CD4-positive, alpha-beta memory T cell (primary cell): ENCODE measurements around the gene CFAP46. TPM values are rescaled to one million over a fixed set of nuclear protein-coding genes. Genes with fewer than 3 reads are reported as not detected.

Experiments used
- CTCF ChIA-PET: fragments of 350-600 bp; sonication (Branson Sonifier 250); formaldehyde crosslinking; loops from one replicate; lab custom pipeline; 2021; ENCODE audit warnings: inconsistent platforms; ENCODE audit not compliant: partially characterized antibody; lab: Charles Lee
- POLR2A ChIA-PET: fragments of 350-600 bp; sonication (Branson Sonifier 250); formaldehyde crosslinking; loops from one replicate; lab custom pipeline; 2021; ENCODE audit not compliant: partially characterized antibody; lab: Charles Lee
- DNase-seq, 5 donors: peaks; one replicate each; pipeline versions ENCODE4 v3.0.0 to v3.0.0-alpha.2; 2020 to 2022; ENCODE audit warnings: mixed read lengths in 1 of 5
- H3K27ac ChIP-seq: one replicate; pipeline ENCODE4 v1.7.0; 2013; ENCODE audit warnings: low read depth, low read length
- H3K27me3 ChIP-seq: 2 replicates; pipeline ENCODE4 v1.7.0; 2013; ENCODE audit warnings: mild to moderate bottlenecking, low read length, moderate library complexity; ENCODE audit not compliant: insufficient read depth
- H3K36me3 ChIP-seq: 2 replicates; pipeline ENCODE4 v1.7.0; 2013; ENCODE audit warnings: mild to moderate bottlenecking, low read length, moderate library complexity; ENCODE audit not compliant: insufficient read depth
- H3K4me1 ChIP-seq: 2 replicates; pipeline ENCODE4 v1.7.0; 2013; ENCODE audit warnings: mild to moderate bottlenecking, low read length, moderate library complexity; ENCODE audit not compliant: insufficient read depth
- H3K4me3 ChIP-seq, 2 donors: one replicate each; pipeline ENCODE4 v1.7.0; 2013; ENCODE audit warnings: low read length in 2 of 2, mild to moderate bottlenecking in 1 of 2
- H3K9me3 ChIP-seq, 2 donors: one replicate each; pipeline ENCODE4 v1.7.0; 2013; ENCODE audit warnings: low read length in 2 of 2, control low read depth in 1 of 2; ENCODE audit not compliant: control insufficient read depth in 1 of 2
- H3K27ac Mint-ChIP-seq, 7 donors: one replicate each; pipeline ENCODE4 v1.8.0; 2020 to 2021; ENCODE audit warnings: mixed read lengths in 7 of 7, mild to moderate bottlenecking in 6 of 7, inconsistent platforms in 3 of 7, moderate library complexity in 3 of 7
- H3K27me3 Mint-ChIP-seq, 2 donors: one replicate each; pipeline ENCODE4 v1.8.0; 2020 to 2021; ENCODE audit warnings: mixed read lengths in 2 of 2
- H3K36me3 Mint-ChIP-seq, 2 donors: one replicate each; pipeline ENCODE4 v1.8.0; 2020 to 2021; ENCODE audit warnings: mixed read lengths in 2 of 2, inconsistent platforms in 1 of 2, mild to moderate bottlenecking in 1 of 2
- H3K4me1 Mint-ChIP-seq, 4 donors: one replicate each; pipeline ENCODE4 v1.8.0; 2020 to 2021; ENCODE audit warnings: mixed read lengths in 4 of 4, mild to moderate bottlenecking in 1 of 4
- H3K4me3 Mint-ChIP-seq, 8 donors: one replicate each; pipeline ENCODE4 v1.8.0; 2020 to 2021; ENCODE audit warnings: mixed read lengths in 8 of 8, mild to moderate bottlenecking in 7 of 8, moderate library complexity in 6 of 8, inconsistent platforms in 3 of 8
- H3K9me3 Mint-ChIP-seq, 8 donors: one replicate each; pipeline ENCODE4 v1.8.0; 2020 to 2021; ENCODE audit warnings: mixed read lengths in 8 of 8, mild to moderate bottlenecking in 5 of 8, inconsistent platforms in 3 of 8, moderate library complexity in 1 of 8
- intact Hi-C: fragments of 100-400 bp; cut with micrococcal nuclease; formaldehyde crosslinking; loops from one replicate; pipeline ENCODE4 v1.15.1; 2023
- polyA plus RNA-seq, 2 donors: library from polyadenylated mRNA; unstranded; fragments of 300-500 nt; fragmentation: Illumina TruSeq; gene quantifications; one replicate each; pipeline ENCODE4 v1.2.3, GENCODE V29; 2021
- total RNA-seq, 2 experiments: library from RNA; stranded (reverse); gene quantifications; one replicate each; pipeline ENCODE4 v1.2.3, GENCODE V29; 2021

The CFAP46 gene
- total and polyA plus RNA-seq, 4 experiments from 2014 or later, result not detected

DNA sequence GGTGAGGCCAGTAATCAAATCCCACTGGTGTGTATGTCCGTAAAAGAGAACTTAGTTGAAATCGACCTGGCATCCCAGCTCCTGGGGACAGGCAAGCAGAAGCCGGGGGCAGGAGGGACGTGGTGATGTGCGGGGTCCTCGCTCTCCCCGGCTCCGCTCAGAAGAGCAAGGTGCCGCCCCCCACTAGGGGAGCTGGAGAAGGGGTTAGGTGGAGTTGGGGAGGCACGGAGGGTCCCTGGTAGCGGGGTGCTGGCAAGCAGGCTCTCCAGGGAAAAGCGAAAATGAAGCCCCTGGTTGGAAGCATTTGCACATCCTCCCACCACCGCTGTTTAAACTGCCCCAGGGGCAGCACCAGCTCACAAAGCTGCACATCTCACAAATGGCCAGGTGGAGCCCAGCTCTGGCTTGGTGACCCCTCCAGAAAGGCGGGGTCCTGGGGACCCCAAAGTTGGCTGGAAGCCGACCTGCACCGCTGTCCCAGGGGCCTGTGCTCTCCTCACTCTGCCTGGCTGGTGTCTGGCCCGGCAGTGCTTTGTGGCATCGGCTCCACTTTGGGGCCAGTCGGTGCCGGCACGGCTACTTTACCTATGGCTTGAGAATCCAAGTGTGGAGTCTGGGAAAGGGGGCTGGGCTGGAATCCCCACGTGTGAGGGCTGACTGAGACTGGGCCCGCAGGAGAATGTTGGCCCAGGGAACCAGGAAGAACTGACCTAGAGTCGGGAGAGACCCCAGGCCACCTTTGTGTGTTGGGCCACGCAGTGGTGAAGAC, 2.9 kb upstream of the CFAP46 start:
- Histone ChIP-seq H3K27ac (no peak overlapping the region), H3K36me3 (no peaks in the 10 kb centered on the region), H3K4me1 (no peaks in the 10 kb centered on the region), H3K4me3 (no peak overlapping the region), H3K9me3 (no peaks in the 10 kb centered on the region), H3K27me3 (no peaks in the 10 kb centered on the region)
- H3K4me3 Mint-ChIP-seq, result no peak overlapping the region
- H3K4me1 Mint-ChIP-seq, result peaks cover 3 to 9% (median 6%) of the 10 kb centered on the region in 4 donors
- no peak for DNase-seq
- no peak overlapping the region for H3K27ac Mint-ChIP-seq
- H3K36me3 Mint-ChIP-seq, result no peaks in the 10 kb centered on the region
- CTCF ChIA-PET, result no interaction called here
- peaks cover 0 to 2% (median 0%) of the 10 kb centered on the region in 8 donors for H3K9me3 Mint-ChIP-seq
- H3K27me3 Mint-ChIP-seq, result peaks cover 34 to 35% of the 10 kb centered on the region in 2 donors
- POLR2A ChIA-PET, result no interaction called here
- intact Hi-C loops, result no loop called here

DNA sequence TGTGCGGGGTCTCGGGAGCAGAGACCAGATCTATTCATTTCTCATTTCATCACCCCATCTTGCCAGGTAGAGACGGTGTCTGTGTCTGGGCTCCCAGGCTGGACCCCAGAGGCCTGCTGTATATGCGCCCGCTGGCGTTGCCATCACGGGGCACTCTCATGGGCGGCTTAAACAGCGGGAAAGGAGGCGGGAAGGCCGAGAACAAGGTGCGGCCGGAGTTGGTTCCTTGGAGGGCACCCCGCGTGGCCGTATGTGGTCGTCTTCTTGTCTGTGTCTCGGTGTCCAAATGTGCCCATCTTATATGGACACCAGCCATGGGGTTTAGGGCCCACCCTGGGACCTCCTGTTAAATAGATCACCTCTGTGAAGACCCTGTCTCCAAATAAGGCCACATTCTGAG, 2.1 kb upstream of the CFAP46 start:
- H3K27ac ChIP-seq, result no peak overlapping the region
- H3K9me3 ChIP-seq, result no peaks in the 10 kb centered on the region
- intact Hi-C loops, result no loop called here
- H3K4me1 ChIP-seq, result no peaks in the 10 kb centered on the region
- ChIA-PET CTCF (no interaction called here), POLR2A (no interaction called here)
- H3K27me3 ChIP-seq, result peaks cover 2% of the 10 kb centered on the region
- H3K36me3 ChIP-seq, result no peaks in the 10 kb centered on the region
- H3K4me3 Mint-ChIP-seq, result no peak overlapping the region
- peaks cover 40 to 41% of the 10 kb centered on the region in 2 donors for H3K27me3 Mint-ChIP-seq
- H3K27ac Mint-ChIP-seq, result no peak overlapping the region
- no peak overlapping the region for H3K4me3 ChIP-seq
- peaks cover 0 to 2% (median 0%) of the 10 kb centered on the region in 8 donors for H3K9me3 Mint-ChIP-seq
- peaks cover 4 to 9% (median 7%) of the 10 kb centered on the region in 4 donors for H3K4me1 Mint-ChIP-seq
- DNase-seq, result no peak
- H3K36me3 Mint-ChIP-seq, result no peaks in the 10 kb centered on the region

GRCh38 chr10:132943791-132944404, 1.5 kb upstream of the CFAP46 start:
- peak overlapping the region in 2 of 8 donors; percentile 35 to 41 for H3K4me3 Mint-ChIP-seq
- POLR2A ChIA-PET, result no interaction called here
- intact Hi-C loops, result no loop called here
- no peaks in the 10 kb centered on the region for H3K9me3 ChIP-seq
- H3K27me3 ChIP-seq, result peaks cover 4% of the 10 kb centered on the region
- peaks cover 43 to 46% of the 10 kb centered on the region in 2 donors for H3K27me3 Mint-ChIP-seq
- H3K36me3 Mint-ChIP-seq, result no peaks in the 10 kb centered on the region
- peaks cover 4 to 9% (median 7%) of the 10 kb centered on the region in 4 donors for H3K4me1 Mint-ChIP-seq
- H3K4me3 ChIP-seq, result no peak overlapping the region
- H3K27ac Mint-ChIP-seq, result no peak overlapping the region
- no peaks in the 10 kb centered on the region for H3K4me1 ChIP-seq
- H3K36me3 ChIP-seq, result no peaks in the 10 kb centered on the region
- H3K27ac ChIP-seq, result no peak overlapping the region
- CTCF ChIA-PET, result no interaction called here
- DNase-seq, result no peak
- H3K9me3 Mint-ChIP-seq, result peaks cover 0 to 2% (median 0%) of the 10 kb centered on the region in 8 donors

DNA sequence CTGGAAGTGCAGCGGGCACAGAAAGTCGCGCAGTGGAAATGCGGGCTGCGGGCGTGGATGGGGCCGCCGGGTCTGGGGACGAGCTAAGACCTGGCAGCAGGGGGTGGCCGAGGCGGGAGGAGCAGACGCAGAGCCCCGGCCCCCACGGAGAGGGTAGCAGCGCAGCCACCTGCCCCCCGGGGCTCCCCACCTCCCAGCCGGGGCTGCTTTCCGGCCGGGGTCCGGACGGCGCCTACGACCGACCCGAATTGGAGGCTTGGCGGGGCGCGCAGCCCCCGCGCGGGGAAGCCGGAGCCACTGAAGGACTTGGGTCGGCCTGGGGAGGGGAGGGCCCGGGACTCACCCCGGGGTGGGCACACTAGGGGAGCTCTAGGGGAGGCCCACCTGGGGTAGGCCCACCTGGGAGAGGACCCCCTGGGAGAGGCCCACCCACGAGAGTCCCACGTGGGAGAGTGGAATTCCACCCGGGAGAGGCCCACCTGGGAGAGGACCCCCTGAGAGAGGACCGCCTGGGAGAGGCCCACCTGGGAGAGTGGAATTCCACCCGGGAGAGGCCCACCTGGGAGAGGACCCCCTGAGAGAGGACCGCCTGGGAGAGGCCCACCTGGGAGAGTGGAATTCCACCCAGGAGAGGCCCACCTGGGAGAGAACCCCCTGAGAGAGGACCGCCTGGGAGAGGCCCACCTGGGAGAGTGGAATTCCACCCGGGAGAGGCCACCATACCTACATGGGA, 854 bp upstream of the CFAP46 start:
- H3K27ac Mint-ChIP-seq, result no peak overlapping the region
- Histone ChIP-seq H3K9me3 (no peaks in the 10 kb centered on the region), H3K4me1 (no peaks in the 10 kb centered on the region), H3K4me3 (no peak overlapping the region), H3K27ac (no peak overlapping the region), H3K27me3 (peaks cover 4% of the 10 kb centered on the region), H3K36me3 (no peaks in the 10 kb centered on the region)
- POLR2A ChIA-PET, result no interaction called here
- peaks cover 4 to 9% (median 7%) of the 10 kb centered on the region in 4 donors for H3K4me1 Mint-ChIP-seq
- DNase-seq, result no peak
- H3K4me3 Mint-ChIP-seq, result peak overlapping the region in 5 of 8 donors; percentile 44 to 88 (median 75)
- no peaks in the 10 kb centered on the region for H3K36me3 Mint-ChIP-seq
- intact Hi-C loops, result no loop called here
- H3K9me3 Mint-ChIP-seq, result peaks cover 0 to 2% (median 0%) of the 10 kb centered on the region in 8 donors
- CTCF ChIA-PET, result no interaction called here
- H3K27me3 Mint-ChIP-seq, result peaks cover 44 to 48% of the 10 kb centered on the region in 2 donors

DNA sequence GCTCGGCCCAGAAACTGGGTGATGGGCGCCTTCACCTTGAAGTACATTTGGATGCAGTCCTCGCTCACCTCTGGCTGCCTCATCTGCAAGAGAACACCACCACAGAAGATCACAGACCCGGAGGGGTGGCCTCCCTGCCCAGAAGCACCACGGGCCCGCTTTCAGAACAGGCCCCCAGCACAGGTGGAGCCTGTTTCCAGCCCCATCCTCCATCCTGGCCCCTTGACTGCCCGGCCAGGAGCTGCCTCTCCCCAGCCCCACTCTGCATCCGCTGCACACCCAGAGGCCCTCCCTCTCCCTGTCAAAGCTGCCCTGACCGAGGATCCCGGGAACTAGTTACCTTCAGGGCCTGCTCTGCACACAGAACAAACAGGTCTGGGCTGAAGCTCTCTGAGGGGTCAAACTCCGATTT, 724 bp downstream of the CFAP46 start:
- intact Hi-C loops, result no loop called here

GRCh38 chr10:132940791-132941465, 1.4 kb downstream of the CFAP46 start:
- H3K27me3 ChIP-seq, result peaks cover 4% of the 10 kb centered on the region
- intact Hi-C loops, result no loop called here
- H3K27me3 Mint-ChIP-seq, result peaks cover 44 to 45% of the 10 kb centered on the region in 2 donors

More for the DNA sequence above, 724 bp downstream of the CFAP46 start:
- Histone ChIP-seq H3K9me3 (no peaks in the 10 kb centered on the region), H3K27ac (no peak overlapping the region), H3K27me3 (peaks cover 4% of the 10 kb centered on the region), H3K4me3 (no peak overlapping the region), H3K36me3 (no peaks in the 10 kb centered on the region), H3K4me1 (no peaks in the 10 kb centered on the region)
- Mint-ChIP-seq H3K4me3 (peak overlapping the region; percentile 26 to 52 (median 42)), H3K9me3 (peaks cover 0 to 2% (median 0%) of the 10 kb centered on the region in 8 donors), H3K27me3 (peaks cover 45% of the 10 kb centered on the region in 2 donors), H3K4me1 (peaks cover 4 to 9% (median 7%) of the 10 kb centered on the region in 4 donors), H3K27ac (no peak overlapping the region), H3K36me3 (no peaks in the 10 kb centered on the region)
- CTCF ChIA-PET, result no interaction called here
- POLR2A ChIA-PET, result no interaction called here
- no peak for DNase-seq

More at GRCh38 chr10:132940791-132941465, 1.4 kb downstream of the CFAP46 start:
- Mint-ChIP-seq H3K36me3 (no peaks in the 10 kb centered on the region), H3K9me3 (peaks cover 0 to 2% (median 0%) of the 10 kb centered on the region in 8 donors), H3K27ac (no peak overlapping the region), H3K4me1 (peaks cover 4 to 9% (median 7%) of the 10 kb centered on the region in 4 donors), H3K4me3 (peak overlapping the region in 3 of 8 donors; percentile 12 to 31 (median 17))
- Histone ChIP-seq H3K4me3 (no peak overlapping the region), H3K36me3 (no peaks in the 10 kb centered on the region), H3K27ac (no peak overlapping the region), H3K4me1 (no peaks in the 10 kb centered on the region), H3K9me3 (no peaks in the 10 kb centered on the region)
- ChIA-PET CTCF (no interaction called here), POLR2A (no interaction called here)
- no peak for DNase-seq
